Colonic mucosa (tissue), 4 donors: Measurements from ENCODE around the gene ENTREP1. TPM values are rescaled to one million over a fixed set of nuclear protein-coding genes. Genes with fewer than 3 reads are reported as not detected.
A peak's percentile ranks its signal among the peaks of the same experiment; 100 is the strongest.

Experiments
- DNase-seq: peaks from one replicate; pipeline ENCODE4 v3.0.0-alpha.2; 2020
- H3K27ac ChIP-seq: fragments of 200-600 bp; one replicate; pipeline ENCODE4 v1.8.0; 2021
- H3K27me3 ChIP-seq: fragments of 200-600 bp; one replicate; pipeline ENCODE4 v1.8.0; 2021
- H3K36me3 ChIP-seq: fragments of 200-600 bp; one replicate; pipeline ENCODE4 v1.8.0; 2021
- H3K4me1 ChIP-seq: fragments of 200-600 bp; one replicate; pipeline ENCODE4 v1.8.0; 2021; ENCODE audit warnings: mild to moderate bottlenecking
- H3K4me3 ChIP-seq: fragments of 200-600 bp; one replicate; pipeline ENCODE4 v1.8.0; 2021
- H3K9ac ChIP-seq, 2 donors: one replicate each; pipeline ENCODE4 v1.7.0; 2013; ENCODE audit warnings: control low read depth in 2 of 2, low read depth in 2 of 2, low read length in 2 of 2
- H3K9me3 ChIP-seq: fragments of 200-600 bp; one replicate; pipeline ENCODE4 v1.8.0; 2021
- CTCF ChIP-seq: fragments of 200-600 bp; IDR thresholded peaks from one replicate; pipeline ENCODE4 v1.8.0; 2022; ENCODE audit warnings: antibody characterized with exemption, mild to moderate bottlenecking
- intact Hi-C: fragments of 100-400 bp; cut with DNase I; formaldehyde crosslinking; loops from one replicate; pipeline ENCODE4 v1.14.1; 2022
- total RNA-seq, 2 donors: library from RNA; stranded (reverse); fragmentation: NEBNext Ultra II Directional in 1 of 2; extraction: Animal tissue kit (Norgen Biotek cat#: 25700) in 1 of 2; gene quantifications; one replicate each; pipeline ENCODE4 v1.2.1, GENCODE V29; 2021
- donor health status: healthy.
- donor health status: DM: no; HTN: no; CAD: no.
- donor health status: DM: no; HTN: no; CAD: no.

Gene ENTREP1
- total RNA-seq, 2 donors from 2014 or later, result 1.7 to 3.0 TPM

- Histone ChIP-seq H3K4me3 (no peak overlapping the region), H3K9me3 (no peaks in the 10 kb centered on the region), H3K9ac (no peak overlapping the region), H3K36me3 (no peaks in the 10 kb centered on the region), H3K27ac (no peak overlapping the region), H3K27me3 (no peaks in the 10 kb centered on the region), H3K4me1 (no peaks in the 10 kb centered on the region)
- intact Hi-C loops, result loop anchor here (2.0 to 5.0 kb wide), 3 partner anchors 127 to 500 kb away; no protein-coding TSS in a partner anchor
- peak; percentile 78 for TF ChIP-seq CTCF
- DNase-seq, result peak; percentile 62
Measured at GRCh38 chr9:69421908-69422801, 97.1 kb downstream of the ENTREP1 start.

GRCh38 chr9:69425136-69425801 is 100.3 kb downstream of the ENTREP1 start:
- intact Hi-C loops, result no loop called here
- Histone ChIP-seq H3K9me3 (no peaks in the 10 kb centered on the region), H3K4me3 (no peak overlapping the region), H3K27ac (no peak overlapping the region), H3K4me1 (no peaks in the 10 kb centered on the region), H3K36me3 (no peaks in the 10 kb centered on the region), H3K9ac (no peak overlapping the region), H3K27me3 (no peaks in the 10 kb centered on the region)
- no peak for TF ChIP-seq CTCF
- no peak for DNase-seq

GRCh38 chr9:69427286-69427685 is 102.3 kb downstream of the ENTREP1 start:
- intact Hi-C loops, result no loop called here
- H3K27ac ChIP-seq, result no peak overlapping the region
- H3K4me1 ChIP-seq, result no peaks in the 10 kb centered on the region
- no peaks in the 10 kb centered on the region for H3K36me3 ChIP-seq
- H3K27me3 ChIP-seq, result no peaks in the 10 kb centered on the region
- TF ChIP-seq CTCF, result no peak
- H3K4me3 ChIP-seq, result no peak overlapping the region
- no peaks in the 10 kb centered on the region for H3K9me3 ChIP-seq
- no peak for DNase-seq
- no peak overlapping the region for H3K9ac ChIP-seq

- no peak for TF ChIP-seq CTCF
- DNase-seq, result no peak
- Histone ChIP-seq H3K36me3 (no peaks in the 10 kb centered on the region), H3K27me3 (no peaks in the 10 kb centered on the region), H3K27ac (no peak overlapping the region), H3K9me3 (no peaks in the 10 kb centered on the region), H3K4me3 (no peak overlapping the region), H3K4me1 (no peaks in the 10 kb centered on the region), H3K9ac (no peak overlapping the region)
- intact Hi-C loops, result no loop called here
Measured at GRCh38 chr9:69428017-69428785, 103.2 kb downstream of the ENTREP1 start.

- H3K4me1 ChIP-seq, result no peaks in the 10 kb centered on the region
- no peaks in the 10 kb centered on the region for H3K27me3 ChIP-seq
- no peaks in the 10 kb centered on the region for H3K9me3 ChIP-seq
- H3K9ac ChIP-seq, result no peak overlapping the region
- H3K4me3 ChIP-seq, result no peak overlapping the region
- DNase-seq, result no peak
- intact Hi-C loops, result no loop called here
- no peaks in the 10 kb centered on the region for H3K36me3 ChIP-seq
- TF ChIP-seq CTCF, result no peak
- H3K27ac ChIP-seq, result no peak overlapping the region
Measured at GRCh38 chr9:69429281-69429680, 104.3 kb downstream of the ENTREP1 start.
